Spinal cord (tissue), 10 donors: ENCODE data around the gene DPF3. TPM values are rescaled to one million over a fixed set of nuclear protein-coding genes. Genes with fewer than 3 reads are reported as not detected.

ENCODE experiments used
- DNase-seq, 6 donors: peaks; one replicate each; pipeline versions ENCODE4 v3.0.0 to v3.0.0-alpha.2; 2013 to 2015; ENCODE audit warnings: low spot score in 6 of 6, low read depth in 4 of 6
- H3K27ac ChIP-seq: one replicate; pipeline ENCODE4 v1.5.1; 2013; ENCODE audit warnings: low read depth, low read length, control low read depth
- H3K27me3 ChIP-seq: one replicate; pipeline ENCODE4 v1.6.1; 2013; ENCODE audit warnings: low read length; ENCODE audit not compliant: control insufficient read depth, insufficient read depth
- H3K36me3 ChIP-seq: one replicate; pipeline ENCODE4 v1.6.1; 2013; ENCODE audit warnings: low read length; ENCODE audit not compliant: control insufficient read depth, insufficient read depth
- H3K4me1 ChIP-seq: one replicate; pipeline ENCODE4 v1.6.1; 2013; ENCODE audit warnings: low read length; ENCODE audit not compliant: control insufficient read depth, insufficient read depth
- H3K4me3 ChIP-seq: one replicate; pipeline ENCODE4 v1.5.1; 2013; ENCODE audit warnings: low read depth, low read length, control low read depth
- H3K9me3 ChIP-seq: one replicate; pipeline ENCODE4 v1.6.1; 2013; ENCODE audit warnings: low read length; ENCODE audit not compliant: control insufficient read depth, insufficient read depth
- WGBS: methylation state at CpG from one replicate; pipeline ENCODE4 v1.1.5; 2013; ENCODE audit warnings: missing lambda C conversion rate; ENCODE audit not compliant: insufficient coverage; 5-methylcytosine and 5-hydroxymethylcytosine counted together
- polyA plus RNA-seq, 2 donors: library from polyadenylated mRNA; unstranded; fragments of 120-200 nt; gene quantifications; one replicate each; pipeline ENCODE4 v1.2.1, GENCODE V29; 2013; ENCODE audit not compliant: insufficient read length in 2 of 2
- total RNA-seq, 2 donors: library from RNA; depleted of rRNA in 1 of 2; stranded (reverse); fragments of 120-200 nt in 1 of 2; fragments of >200 nt in 1 of 2; gene quantifications; one replicate each; pipeline versions ENCODE4 v1.2.3 to v1.2.4, GENCODE V29; 2013 to 2014
- donor health status: healthy.

Gene DPF3
- total and polyA plus RNA-seq, 4 donors = 9.6 to 14.5 (median 12.8) TPM

- Histone ChIP-seq H3K4me3 (no peak overlapping the region), H3K27ac (no peak overlapping the region)
- WGBS = 94% methylated on average over 6 of the region's 7 CpGs
Observed at GRCh38 chr14:72616811-72617210, 277.1 kb downstream of the DPF3 start.

DNA sequence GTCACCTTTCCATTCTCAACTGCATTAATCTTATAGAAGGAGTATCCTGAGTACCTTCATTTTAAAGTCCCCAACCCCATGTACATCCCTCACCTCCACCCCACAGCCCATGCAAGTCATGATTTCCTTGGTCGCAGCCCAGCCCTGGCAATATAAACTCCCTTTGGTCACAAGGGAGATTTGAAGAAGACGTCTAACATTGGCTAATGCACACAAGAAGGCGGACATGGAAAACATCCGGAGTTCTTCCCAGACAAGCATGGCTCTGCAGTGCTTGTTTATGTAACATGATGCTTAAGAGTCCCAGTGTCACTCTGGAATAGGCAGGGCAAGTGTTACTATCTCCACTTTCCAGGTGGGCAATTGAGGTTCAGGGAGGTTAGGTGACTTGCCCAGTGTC, 277.6 kb downstream of the DPF3 start:
- peak in 1 of 6 donors; percentile 39 for DNase-seq
- Histone ChIP-seq H3K36me3 (peaks cover 5% of the 10 kb centered on the region), H3K27me3 (no peaks in the 10 kb centered on the region), H3K9me3 (no peaks in the 10 kb centered on the region), H3K27ac (no peak overlapping the region), H3K4me3 (no peak overlapping the region), H3K4me1 (peaks cover 31% of the 10 kb centered on the region)
- 57% methylated on average over 3 of the region's 4 CpGs for WGBS

More at GRCh38 chr14:72616811-72617210, 277.1 kb downstream of the DPF3 start:
- DNase-seq = no peak
- Histone ChIP-seq H3K27me3 (no peaks in the 10 kb centered on the region), H3K36me3 (peaks cover 5% of the 10 kb centered on the region), H3K4me1 (peaks cover 29% of the 10 kb centered on the region), H3K9me3 (no peaks in the 10 kb centered on the region)

- Histone ChIP-seq H3K9me3 (no peaks in the 10 kb centered on the region), H3K27ac (no peak overlapping the region), H3K27me3 (no peaks in the 10 kb centered on the region), H3K4me3 (no peak overlapping the region), H3K4me1 (peaks cover 33% of the 10 kb centered on the region), H3K36me3 (peaks cover 6% of the 10 kb centered on the region)
- 76% methylated on average over 8 of the region's 9 CpGs for WGBS
- no peak for DNase-seq
Observed at GRCh38 chr14:72615451-72616121, 278.3 kb downstream of the DPF3 start.

DNA sequence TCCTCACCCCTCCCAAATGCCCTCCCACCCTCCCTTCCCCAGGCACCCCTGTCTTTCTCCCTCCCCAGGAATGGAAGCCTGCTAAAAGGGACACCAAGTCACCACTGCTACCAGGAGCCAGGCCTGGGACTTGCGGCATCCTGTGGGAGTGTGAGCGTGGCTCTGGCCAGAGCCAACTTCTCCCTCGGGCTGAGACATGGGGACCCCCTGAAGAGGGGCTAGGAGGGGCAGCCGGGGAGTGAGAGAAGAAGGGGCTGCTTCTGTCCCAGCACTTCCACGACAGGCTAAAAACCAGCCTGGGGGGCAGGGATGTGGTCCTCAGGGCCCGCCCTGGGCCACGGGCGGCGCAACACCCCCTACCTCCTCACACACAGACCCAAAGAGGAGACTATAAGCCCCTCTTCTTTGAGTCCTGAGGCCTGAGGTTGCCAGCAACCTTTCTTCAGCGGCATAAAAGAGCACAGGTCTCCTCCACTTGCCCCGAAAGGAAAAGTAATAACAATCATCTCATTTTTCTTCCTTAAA, 278.9 kb downstream of the DPF3 start:
- no peak for DNase-seq
- Histone ChIP-seq H3K27me3 (no peaks in the 10 kb centered on the region), H3K36me3 (peaks cover 7% of the 10 kb centered on the region), H3K27ac (no peak overlapping the region), H3K9me3 (no peaks in the 10 kb centered on the region), H3K4me3 (no peak overlapping the region), H3K4me1 (peaks cover 33% of the 10 kb centered on the region)
- WGBS = 76% methylated on average over 10 of the region's 11 CpGs

- 80% methylated on average over 1 of the region's 3 CpGs for WGBS
- Histone ChIP-seq H3K4me3 (no peak overlapping the region), H3K36me3 (peaks cover 7% of the 10 kb centered on the region), H3K9me3 (no peaks in the 10 kb centered on the region), H3K27me3 (no peaks in the 10 kb centered on the region), H3K4me1 (peaks cover 33% of the 10 kb centered on the region), H3K27ac (no peak overlapping the region)
- no peak for DNase-seq
Observed at GRCh38 chr14:72614365-72614764, 279.5 kb downstream of the DPF3 start.

- Histone ChIP-seq H3K36me3 (peaks cover 5% of the 10 kb centered on the region), H3K27ac (no peak overlapping the region), H3K4me3 (no peak overlapping the region), H3K27me3 (no peaks in the 10 kb centered on the region), H3K4me1 (peaks cover 33% of the 10 kb centered on the region), H3K9me3 (no peaks in the 10 kb centered on the region)
- no CpG with 5 or more reads among the region's 2 CpGs for WGBS
- DNase-seq = no peak
Observed at GRCh38 chr14:72613975-72614319, 280.0 kb downstream of the DPF3 start.

DNA sequence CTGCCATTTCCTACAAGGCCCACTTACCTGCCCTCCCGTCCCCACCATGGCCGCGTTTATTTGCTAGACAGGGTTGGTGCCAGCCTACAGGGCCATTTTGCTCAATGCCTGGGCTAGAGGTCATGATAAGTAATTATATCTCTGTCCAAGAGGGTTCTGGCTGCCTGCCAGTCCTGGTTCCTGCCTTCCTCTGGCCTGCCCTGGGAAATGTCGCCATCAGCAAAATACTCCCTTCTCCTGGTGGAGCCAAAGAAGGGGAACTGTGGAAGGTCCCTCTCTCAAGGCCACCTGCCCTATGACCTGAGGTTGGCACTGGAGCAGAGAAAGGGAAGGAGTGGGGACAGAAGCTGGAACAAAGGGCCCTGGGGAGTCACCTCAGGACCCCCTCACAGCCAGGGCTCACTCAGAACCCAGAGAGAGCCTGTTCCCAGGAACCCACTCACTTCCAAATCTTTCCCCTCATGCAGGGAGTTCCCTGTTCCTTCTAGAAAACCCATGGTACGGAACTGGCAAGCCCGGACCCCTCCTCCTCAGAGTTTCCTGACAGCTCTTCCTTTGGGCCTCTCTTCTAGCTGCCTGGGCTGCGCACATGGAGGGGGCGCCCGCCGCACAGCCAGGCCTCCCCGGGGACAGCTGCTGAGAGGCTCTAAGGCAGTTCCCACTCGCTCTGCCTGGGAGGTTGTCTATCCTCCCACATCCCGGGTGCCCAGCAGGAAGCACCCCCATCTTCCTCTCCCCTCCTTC, 280.5 kb downstream of the DPF3 start:
- Histone ChIP-seq H3K4me1 (peaks cover 33% of the 10 kb centered on the region), H3K36me3 (peaks cover 5% of the 10 kb centered on the region), H3K27ac (no peak overlapping the region), H3K9me3 (no peaks in the 10 kb centered on the region), H3K4me3 (no peak overlapping the region), H3K27me3 (no peaks in the 10 kb centered on the region)
- DNase-seq = no peak
- WGBS = 63% methylated on average over 9 of the region's 13 CpGs

GRCh38 chr14:72612041-72612440, 281.9 kb downstream of the DPF3 start:
- no peak overlapping the region for H3K4me3 ChIP-seq
- 61% methylated on average over 4 of the region's 4 CpGs for WGBS
- H3K27ac ChIP-seq = no peak overlapping the region

DNA sequence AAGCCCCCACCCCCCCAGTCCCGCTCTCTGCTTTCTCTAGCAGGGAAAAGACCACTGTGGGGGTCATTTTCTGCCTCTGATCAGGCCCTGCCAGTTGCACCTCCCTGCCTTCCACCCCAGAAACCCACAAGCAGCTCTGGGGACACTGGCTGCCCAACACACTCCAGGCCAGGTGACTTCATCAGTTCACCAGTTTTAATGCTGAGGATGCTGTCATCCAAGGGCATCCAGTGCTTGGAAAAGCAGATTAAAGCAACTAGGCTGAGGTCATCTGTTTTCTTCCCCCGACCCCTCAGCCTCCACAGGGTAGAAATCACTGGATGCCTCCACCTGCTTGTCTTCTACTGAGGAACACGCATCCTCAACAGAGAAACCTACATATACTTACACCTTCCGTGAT, 282.4 kb downstream of the DPF3 start:
- Histone ChIP-seq H3K4me3 (no peak overlapping the region), H3K36me3 (peaks cover 5% of the 10 kb centered on the region), H3K27me3 (no peaks in the 10 kb centered on the region), H3K27ac (no peak overlapping the region), H3K9me3 (no peaks in the 10 kb centered on the region), H3K4me1 (peaks cover 28% of the 10 kb centered on the region)
- DNase-seq = no peak
- WGBS = 90% methylated on average over 4 of the region's 4 CpGs

More at GRCh38 chr14:72612041-72612440, 281.9 kb downstream of the DPF3 start:
- DNase-seq = peak in 1 of 6 donors; percentile 38
- Histone ChIP-seq H3K9me3 (no peaks in the 10 kb centered on the region), H3K4me1 (peaks cover 28% of the 10 kb centered on the region), H3K36me3 (peaks cover 5% of the 10 kb centered on the region), H3K27me3 (no peaks in the 10 kb centered on the region)

DNA sequence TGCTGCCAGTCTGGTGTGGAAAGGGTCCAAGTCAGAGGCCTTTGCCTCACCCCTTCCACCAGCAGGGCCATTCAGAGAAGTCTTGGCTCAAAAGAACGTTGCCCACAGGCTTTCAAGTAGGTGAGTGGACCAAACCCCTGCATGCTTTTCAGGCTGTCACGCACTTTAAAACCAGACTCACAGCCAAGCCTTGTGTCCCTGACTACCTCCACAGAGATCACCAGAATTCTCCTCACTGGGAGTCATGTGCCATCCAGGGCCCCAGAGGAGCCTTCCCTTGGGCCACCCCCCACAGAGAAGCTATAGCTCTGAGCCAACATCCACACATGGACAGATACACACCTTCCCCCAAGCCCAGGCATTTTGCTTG, 283.1 kb downstream of the DPF3 start:
- Histone ChIP-seq H3K27me3 (no peaks in the 10 kb centered on the region), H3K4me1 (peaks cover 28% of the 10 kb centered on the region), H3K4me3 (no peak overlapping the region), H3K27ac (no peak overlapping the region), H3K9me3 (no peaks in the 10 kb centered on the region), H3K36me3 (peaks cover 5% of the 10 kb centered on the region)
- 67% methylated on average over 2 of the region's 2 CpGs for WGBS
- DNase-seq = no peak
